AML-193 (cell line): ENCODE results near the gene BAIAP3.
A peak's percentile ranks its signal among the peaks of the same experiment; 100 is the strongest.

ENCODE experiments used
- DNase-seq, 2 experiments: peaks; one replicate each; lab custom pipeline; 2025; lab: John Stamatoyannopoulos, UW

The BAIAP3 gene

GRCh38 chr16:1332618-1333148, 762 bp upstream of the BAIAP3 start:
- no peak for DNase-seq

- no peak for DNase-seq
Measured at GRCh38 chr16:1333854-1334700, 632 bp downstream of the BAIAP3 start.

GRCh38 chr16:1334739-1335138, 1.3 kb downstream of the BAIAP3 start:
- DNase-seq = no peak

- no peak for DNase-seq
Measured at GRCh38 chr16:1335211-1335971, 1.9 kb downstream of the BAIAP3 start.

- no peak for DNase-seq
Measured at GRCh38 chr16:1335996-1336395, 2.6 kb downstream of the BAIAP3 start.

- no peak for DNase-seq
Measured at GRCh38 chr16:1336619-1337018, 3.2 kb downstream of the BAIAP3 start.

- no peak for DNase-seq
Measured at GRCh38 chr16:1337486-1337885, 4.0 kb downstream of the BAIAP3 start.

GRCh38 chr16:1338119-1338730, 4.8 kb downstream of the BAIAP3 start:
- DNase-seq = no peak

GRCh38 chr16:1338855-1339675, 5.6 kb downstream of the BAIAP3 start:
- DNase-seq = no peak

- no peak for DNase-seq
Measured at GRCh38 chr16:1340730-1341494, 7.5 kb downstream of the BAIAP3 start.

- DNase-seq = no peak
Measured at GRCh38 chr16:1341495-1342420, 8.3 kb downstream of the BAIAP3 start.

GRCh38 chr16:1342526-1343427, 9.3 kb downstream of the BAIAP3 start:
- DNase-seq = peak; percentile 96 to 98

- DNase-seq = no peak
Measured at GRCh38 chr16:1343428-1344242, 10.2 kb downstream of the BAIAP3 start.

GRCh38 chr16:1344499-1344898, 11.1 kb downstream of the BAIAP3 start:
- no peak for DNase-seq

- no peak for DNase-seq
Measured at GRCh38 chr16:1345087-1345486, 11.6 kb downstream of the BAIAP3 start.

- DNase-seq = no peak
Measured at GRCh38 chr16:1345651-1346421, 12.4 kb downstream of the BAIAP3 start.
